ENCODE data around the gene MYBBP1A.
A peak's percentile ranks its signal among the peaks of the same experiment; 100 is the strongest.

MYBBP1A gene

GRCh38 chr17:4499431-4500190, 55.6 kb downstream of the MYBBP1A start:
- peak; percentile 73 for DNase-seq

DNA sequence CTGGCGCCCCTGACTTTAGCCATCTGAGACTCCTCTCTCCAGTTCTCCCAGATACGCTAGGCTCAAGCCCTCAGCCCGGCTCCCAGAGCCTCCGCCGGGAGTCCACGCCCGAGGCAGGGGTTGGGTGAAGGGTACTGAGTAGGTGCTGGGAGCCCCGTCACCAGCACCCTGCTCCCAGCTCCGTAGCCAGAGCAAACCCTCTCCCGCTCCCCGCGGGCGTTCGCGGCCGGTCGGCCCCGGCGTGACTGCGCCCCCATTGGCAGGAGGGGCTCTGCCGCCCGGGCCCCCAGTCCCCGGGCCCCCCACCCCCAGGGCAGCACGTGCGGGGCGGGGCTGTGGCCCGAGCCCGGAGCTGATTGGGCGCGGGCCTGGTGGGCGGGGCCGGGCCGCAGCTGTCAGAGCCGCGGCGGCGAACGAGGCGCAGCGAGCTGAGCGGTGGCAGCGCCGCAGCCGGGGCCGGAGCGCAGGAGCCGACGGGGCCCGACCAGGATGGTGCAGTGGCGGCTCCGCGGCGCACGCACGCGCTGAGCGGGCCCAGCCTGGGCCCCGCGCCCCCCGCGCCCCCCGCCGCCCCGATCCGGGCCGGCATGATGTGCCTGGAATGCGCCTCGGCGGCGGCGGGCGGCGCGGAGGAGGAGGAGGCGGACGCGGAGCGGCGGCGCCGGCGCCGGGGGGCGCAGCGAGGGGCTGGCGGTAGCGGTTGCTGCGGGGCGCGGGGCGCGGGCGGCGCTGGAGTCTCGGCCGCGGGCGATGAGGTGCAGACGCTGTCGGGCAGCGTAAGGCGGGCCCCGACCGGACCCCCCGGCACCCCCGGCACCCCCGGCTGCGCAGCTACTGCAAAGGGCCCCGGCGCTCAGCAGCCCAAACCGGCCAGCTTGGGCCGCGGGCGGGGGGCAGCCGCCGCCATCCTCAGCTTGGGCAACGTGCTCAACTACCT, 56.5 kb downstream of the MYBBP1A start, which contains the start of gene SPNS2:
TSS of gene SPNS2 (plus strand) at position 421 of the 937 bp plus-strand sequence. CDS start at position 588, 167 bp downstream.
- DNase-seq: peak; percentile 85

DNA sequence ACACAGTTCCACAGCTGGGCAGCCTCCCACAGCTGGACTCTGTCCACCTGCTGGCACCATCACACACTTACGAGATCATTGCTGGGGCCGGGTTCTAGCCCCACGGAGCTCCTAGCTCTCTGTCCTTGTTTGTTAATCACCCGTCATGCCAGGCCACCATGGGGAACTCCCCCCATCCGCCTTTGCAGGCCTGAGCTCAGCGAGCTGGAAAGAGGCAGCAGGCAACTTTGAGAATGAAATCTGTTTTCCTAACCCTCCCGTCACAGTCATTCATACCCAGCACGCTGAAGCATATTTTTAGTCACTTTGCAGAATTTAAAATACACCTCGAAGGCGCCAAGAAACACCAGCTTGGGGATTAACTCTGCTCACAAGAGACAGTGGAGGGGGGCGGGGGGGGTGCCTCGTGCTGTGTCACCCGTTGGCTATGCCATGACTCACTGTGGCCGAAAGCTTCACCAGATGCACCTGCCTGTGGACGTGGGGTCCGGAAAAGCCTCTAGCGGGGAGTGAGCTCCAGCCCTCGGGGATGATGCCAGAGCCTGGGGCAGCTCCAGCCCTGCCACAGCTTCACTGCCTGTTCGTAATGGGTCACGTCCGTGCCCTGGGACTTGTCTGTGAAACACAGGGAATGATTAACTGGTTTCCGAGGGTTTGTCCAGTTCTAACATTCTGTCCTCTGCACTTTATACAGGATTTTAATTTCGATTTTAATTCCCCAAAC, 57.9 kb downstream of the MYBBP1A start:
- no peak for DNase-seq

DNA sequence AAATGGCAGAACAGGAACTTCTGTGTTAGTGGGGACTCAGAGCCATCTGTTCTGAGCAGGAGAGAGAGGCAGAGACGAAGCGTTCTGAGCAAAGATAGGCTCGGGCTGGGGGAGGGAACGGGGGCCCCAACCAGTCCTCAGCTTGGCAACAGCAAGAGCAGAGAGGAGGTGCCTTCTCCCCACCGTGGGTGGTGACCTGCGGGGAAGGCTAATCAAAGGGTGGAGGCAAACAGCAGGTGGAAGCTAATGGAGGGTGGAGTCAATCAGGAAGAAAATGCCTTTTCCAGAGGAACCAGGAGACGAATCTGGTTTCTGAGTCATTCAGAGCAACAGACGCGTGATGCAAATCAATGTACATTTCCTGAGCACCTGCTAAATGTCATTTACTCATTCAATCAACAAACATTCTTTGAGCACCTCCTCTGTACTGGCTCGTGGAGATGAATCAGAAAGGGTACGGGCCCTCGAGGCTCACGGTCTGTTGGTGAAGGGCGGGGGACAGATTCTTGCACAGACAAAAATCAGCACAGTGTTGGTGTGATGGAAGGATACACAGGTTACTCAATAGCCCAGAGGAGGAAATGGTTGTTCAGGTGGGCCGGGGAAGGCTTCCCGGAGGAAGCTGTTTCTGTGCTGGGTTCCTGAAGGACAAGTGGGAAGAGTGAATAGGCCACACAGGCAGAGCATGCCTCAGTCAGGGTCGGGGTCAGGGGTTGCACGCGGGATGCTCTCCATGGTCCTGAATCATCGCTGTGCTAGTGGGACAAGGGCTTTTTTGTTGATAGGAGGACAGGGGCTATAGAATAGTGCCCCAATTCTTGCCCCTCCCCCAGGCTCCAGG, 62.2 kb downstream of the MYBBP1A start:
- peak; percentile 35 for DNase-seq

GRCh38 chr17:4490637-4491061, 64.5 kb downstream of the MYBBP1A start:
- DNase-seq: no peak

- DNase-seq: no peak
Measured at GRCh38 chr17:4490109-4490591, 65.0 kb downstream of the MYBBP1A start.

GRCh38 chr17:4488989-4489595, 66.1 kb downstream of the MYBBP1A start:
- DNase-seq: no peak
